Uterus (tissue), 2 donors: Measurements from ENCODE around the gene JAK3.

ENCODE experiments used
- CTCF ChIP-seq, 4 experiments: fragments of 200-600 bp in 2 of 4; fragments of 450-650 bp in 2 of 4; sonication (generic) in 2 of 4; IDR thresholded peaks; one replicate each; pipeline ENCODE4 v1.5.1; 2016 to 2019; ENCODE audit warnings: antibody characterized with exemption in 4 of 4, mild to moderate bottlenecking in 2 of 4, moderate library complexity in 1 of 4
- POLR2A ChIP-seq, 2 donors: fragments of 450-650 bp; IDR thresholded peaks; one replicate each; pipeline ENCODE4 v1.6.1; 2016; ENCODE audit warnings: antibody characterized with exemption in 2 of 2, mild to moderate bottlenecking in 1 of 2, moderate library complexity in 1 of 2

GRCh38 chr19:17837972-17838371 lies 9.8 kb downstream of the JAK3 start:
- TF ChIP-seq CTCF (IDR thresholded peaks at IDR 0.05) (no peak), POLR2A (IDR thresholded peaks at IDR 0.05) (no peak)
